Loucy (cell line): Measurements from ENCODE around the gene MUC13.

Experiments
- EZH2phosphoT487 ChIP-seq: fragments of 200-600 bp; IDR thresholded peaks from 2 replicates; pipeline ENCODE4 v1.6.1; 2018; ENCODE audit warnings: antibody characterized with exemption, mild to moderate bottlenecking, moderate library complexity, borderline replicate concordance
- TF ChIP-seq, protein P1 (sequence below): fragments of 200-600 bp; sonication (generic); conservative IDR thresholded peaks from 2 replicates; pipeline ENCODE4 v1.5.1; 2014; ENCODE audit warnings: mild to moderate bottlenecking, antibody characterized with exemption, low read length

DNA sequence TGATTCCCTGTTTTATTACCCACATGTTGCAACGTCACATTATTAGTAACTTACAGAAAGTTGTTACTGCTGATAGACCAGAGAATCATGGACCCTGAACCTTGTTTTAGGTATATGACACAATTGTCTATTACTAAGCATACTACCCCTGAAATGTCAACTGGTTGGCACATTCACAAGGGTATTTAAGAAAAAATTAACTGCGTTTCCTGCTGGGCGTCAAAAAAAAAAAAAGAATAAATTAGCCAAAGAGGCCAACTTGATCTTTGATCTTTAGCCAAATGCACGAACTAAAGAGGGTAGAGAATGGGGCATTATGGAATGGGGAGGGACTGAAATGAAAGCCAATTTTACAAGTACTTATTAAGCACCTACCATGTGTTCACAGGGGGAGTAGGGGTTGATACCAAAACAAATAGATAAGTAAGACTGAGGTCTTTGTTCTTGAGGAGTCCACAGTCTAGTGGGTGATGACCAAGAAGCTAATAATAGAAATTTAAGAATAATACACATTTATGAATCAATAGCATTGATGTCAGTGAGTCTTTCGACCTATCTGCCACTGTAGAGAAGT, 17.8 kb upstream of the MUC13 start:
- TF ChIP-seq, protein P1, sequence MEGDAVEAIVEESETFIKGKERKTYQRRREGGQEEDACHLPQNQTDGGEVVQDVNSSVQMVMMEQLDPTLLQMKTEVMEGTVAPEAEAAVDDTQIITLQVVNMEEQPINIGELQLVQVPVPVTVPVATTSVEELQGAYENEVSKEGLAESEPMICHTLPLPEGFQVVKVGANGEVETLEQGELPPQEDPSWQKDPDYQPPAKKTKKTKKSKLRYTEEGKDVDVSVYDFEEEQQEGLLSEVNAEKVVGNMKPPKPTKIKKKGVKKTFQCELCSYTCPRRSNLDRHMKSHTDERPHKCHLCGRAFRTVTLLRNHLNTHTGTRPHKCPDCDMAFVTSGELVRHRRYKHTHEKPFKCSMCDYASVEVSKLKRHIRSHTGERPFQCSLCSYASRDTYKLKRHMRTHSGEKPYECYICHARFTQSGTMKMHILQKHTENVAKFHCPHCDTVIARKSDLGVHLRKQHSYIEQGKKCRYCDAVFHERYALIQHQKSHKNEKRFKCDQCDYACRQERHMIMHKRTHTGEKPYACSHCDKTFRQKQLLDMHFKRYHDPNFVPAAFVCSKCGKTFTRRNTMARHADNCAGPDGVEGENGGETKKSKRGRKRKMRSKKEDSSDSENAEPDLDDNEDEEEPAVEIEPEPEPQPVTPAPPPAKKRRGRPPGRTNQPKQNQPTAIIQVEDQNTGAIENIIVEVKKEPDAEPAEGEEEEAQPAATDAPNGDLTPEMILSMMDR = no peak
- no peak for TF ChIP-seq EZH2phosphoT487
